ENCODE results near the gene CLMP. TPM values are rescaled to one million over a fixed set of nuclear protein-coding genes. Genes with fewer than 3 reads are reported as not detected.

Gene CLMP
- total RNA-seq, 1 experiment from 2014 or later, result 3.2 TPM

- no peaks in the 10 kb centered on the region for H3K9me3 ChIP-seq (ENCODE audit: control insufficient read depth in 1 of 2, insufficient read depth in 1 of 2, low read depth in 1 of 2, low read length in 2 of 2)
- H3K36me3 ChIP-seq (ENCODE audit: control insufficient read depth in 1 of 2, insufficient read depth in 2 of 2, low read length in 2 of 2), result no peaks in the 10 kb centered on the region; a peak in 1 of 4 replicates
- no TSS peak for BruUV-seq (replicated peaks)
- no peaks in the 10 kb centered on the region for H3K27me3 ChIP-seq (ENCODE audit: insufficient read depth, low read length)
- no peak overlapping the region for H3K4me3 ChIP-seq (replicated peaks in 1 of 2; ENCODE audit: low read depth in 1 of 2, low read length in 2 of 2)
- H3K4me2 ChIP-seq (ENCODE audit: low read length), result no peak overlapping the region
- ChIA-PET POLR2A (no interaction called here), CTCF (no interaction called here), RAD21 (ENCODE audit: low non-redundant PET in 1 of 2, low total read pairs in 2 of 2, uncharacterized antibody in 2 of 2, unreplicated experiment in 2 of 2) (no interaction called here)
- TF ChIP-seq POLR2A (IDR thresholded peaks at IDR 0.05; ENCODE audit: borderline replicate concordance, extremely low read depth, insufficient read depth, insufficient read length) (no peak), MAX (IDR thresholded peaks at IDR 0.05) (no peak), CEBPB (IDR thresholded peaks at IDR 0.05; ENCODE audit: low read depth) (no peak), ATF3 (IDR thresholded peaks at IDR 0.05) (no peak), ZNF274 (IDR thresholded peaks at IDR 0.05; ENCODE audit: low read depth, low read length) (no peak), SRF (IDR thresholded peaks at IDR 0.05; ENCODE audit: low read depth) (no peak), EGR1 (IDR thresholded peaks at IDR 0.05; ENCODE audit: low read depth) (no peak), ZFX (IDR thresholded peaks at IDR 0.05) (no peak), SIN3A (IDR thresholded peaks at IDR 0.05; ENCODE audit: low read depth) (no peak), ELF1 (IDR thresholded peaks at IDR 0.05; ENCODE audit: borderline replicate concordance, low read depth) (no peak), JUND (IDR thresholded peaks at IDR 0.05) (no peak), EZH2phosphoT487 (IDR thresholded peaks at IDR 0.05; ENCODE audit: borderline replicate concordance) (no peak), YY1 (IDR thresholded peaks at IDR 0.05; ENCODE audit: extremely low read depth, insufficient replicate concordance, low read depth, low read length) (no peak), EZH2 (IDR thresholded peaks at IDR 0.05) (no peak), ZBTB33 (IDR thresholded peaks at IDR 0.05; ENCODE audit: extremely low read depth, insufficient replicate concordance, low read length) (no peak), SP1 (IDR thresholded peaks at IDR 0.05; ENCODE audit: low read depth) (no peak), TCF7L2 (IDR thresholded peaks at IDR 0.05; ENCODE audit: borderline replicate concordance, extremely low read depth, insufficient read depth, insufficient read length) (no peak), CBX3 (IDR thresholded peaks at IDR 0.05; ENCODE audit: low read depth) (no peak)
- no peak overlapping the region for H3K9ac ChIP-seq (ENCODE audit: low read length)
- H3K9me2 ChIP-seq (ENCODE audit: insufficient read depth), result no peaks in the 10 kb centered on the region
- peaks cover 2 to 6% of the 10 kb centered on the region in 2 experiments; a peak in 2 of 4 replicates for H3K4me1 ChIP-seq (ENCODE audit: control insufficient read depth in 1 of 2, insufficient read depth in 2 of 2, low read length in 2 of 2)
- H4K20me1 ChIP-seq (ENCODE audit: insufficient read depth), result no peaks in the 10 kb centered on the region
- no peak overlapping the region for H3K27ac ChIP-seq (ENCODE audit: low read depth, low read length)
- no peak overlapping the region for H2AFZ ChIP-seq (ENCODE audit: low read depth, low read length, poor library complexity, severe bottlenecking)
- intact Hi-C loops (cut with micrococcal nuclease), result no loop called here
- DNase-seq (ENCODE audit: low read depth, low spot score) (no peak), ATAC-seq (no peak)
- peaks cover 10% of the 10 kb centered on the region; the same call in 1 of the 2 replicates for H3K79me2 ChIP-seq (ENCODE audit: insufficient read depth, low read length)
Observed at GRCh38 chr11:123072762-123073161, 122.3 kb downstream of the CLMP start.

Data from HCT116 (cell line).